ENCODE measurements around the gene WDR31. TPM values are rescaled to one million over a fixed set of nuclear protein-coding genes. Genes with fewer than 3 reads are reported as not detected.

The WDR31 gene
- total RNA-seq, 1 experiment from 2014 or later = 0.24 TPM

DNA sequence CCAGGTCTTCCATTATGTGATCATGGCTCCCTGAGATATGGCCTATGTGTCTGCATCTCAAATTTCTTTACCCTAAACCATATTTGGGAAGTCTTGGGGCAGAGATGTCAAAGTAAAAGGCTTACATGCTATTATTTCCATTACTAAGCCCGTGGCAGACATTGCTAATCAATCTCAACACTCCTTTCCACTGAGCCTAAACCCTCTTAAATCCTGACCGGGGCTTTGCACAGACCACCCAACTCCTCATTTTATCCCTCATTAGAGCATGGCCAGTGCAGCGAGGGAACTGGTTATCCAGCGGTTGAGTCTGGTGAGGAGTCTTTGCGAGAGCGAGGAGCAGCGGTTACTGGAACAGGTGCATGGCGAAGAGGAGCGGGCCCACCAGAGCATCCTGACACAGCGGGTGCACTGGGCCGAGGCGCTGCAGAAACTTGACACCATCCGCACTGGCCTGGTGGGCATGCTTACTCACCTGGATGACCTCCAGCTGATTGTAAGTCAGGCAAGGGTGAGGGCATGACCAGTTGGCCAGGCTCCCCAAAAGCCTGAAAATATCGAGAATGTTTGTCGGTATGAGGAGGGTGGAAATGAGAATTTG is 20.3 kb upstream of the WDR31 start:
- no peak for DNase-seq (ENCODE audit: low read depth in 1 of 2, low spot score in 2 of 2)

DNA sequence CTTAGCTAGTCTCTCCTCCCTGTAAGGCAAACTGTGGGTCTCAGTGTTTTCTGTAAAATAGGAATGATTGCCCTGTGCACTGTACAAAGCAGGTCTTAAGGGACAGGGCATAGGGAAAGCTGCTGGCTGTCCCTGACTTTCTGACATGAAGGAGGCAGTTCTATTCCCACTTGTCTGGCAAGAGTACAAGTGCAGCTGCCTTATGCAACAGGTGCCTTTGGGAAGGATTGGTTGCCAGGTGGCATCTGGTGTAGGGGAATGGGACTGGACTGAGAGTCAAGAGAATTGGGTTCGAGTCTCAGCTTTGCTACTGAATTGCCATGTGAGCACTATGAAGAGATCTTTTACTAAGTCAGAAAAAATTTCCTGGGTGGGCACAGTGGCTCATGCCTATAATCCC is 19.3 kb upstream of the WDR31 start:
- no peak for DNase-seq (ENCODE audit: low read depth in 1 of 2, low spot score in 2 of 2)
- Histone ChIP-seq H3K27ac (no peak overlapping the region), H3K9me3 (replicated peaks) (no peaks in the 10 kb centered on the region), H3K4me3 (no peak overlapping the region), H3K4me1 (replicated peaks) (no peaks in the 10 kb centered on the region), H3K36me3 (no peaks in the 10 kb centered on the region), H3K27me3 (replicated peaks) (peaks cover 9% of the 10 kb centered on the region; the same call in 1 of the 2 replicates)

More for the DNA sequence above, 20.3 kb upstream of the WDR31 start:
- Histone ChIP-seq H3K4me3 (no peak overlapping the region), H3K27me3 (replicated peaks) (0 out of 2 replicates have a peak, but pooled peaks cover 4% of the 10 kb centered on the region), H3K9me3 (replicated peaks) (no peaks in the 10 kb centered on the region), H3K4me1 (replicated peaks) (no peaks in the 10 kb centered on the region), H3K36me3 (no peaks in the 10 kb centered on the region), H3K27ac (no peak overlapping the region)

DNA sequence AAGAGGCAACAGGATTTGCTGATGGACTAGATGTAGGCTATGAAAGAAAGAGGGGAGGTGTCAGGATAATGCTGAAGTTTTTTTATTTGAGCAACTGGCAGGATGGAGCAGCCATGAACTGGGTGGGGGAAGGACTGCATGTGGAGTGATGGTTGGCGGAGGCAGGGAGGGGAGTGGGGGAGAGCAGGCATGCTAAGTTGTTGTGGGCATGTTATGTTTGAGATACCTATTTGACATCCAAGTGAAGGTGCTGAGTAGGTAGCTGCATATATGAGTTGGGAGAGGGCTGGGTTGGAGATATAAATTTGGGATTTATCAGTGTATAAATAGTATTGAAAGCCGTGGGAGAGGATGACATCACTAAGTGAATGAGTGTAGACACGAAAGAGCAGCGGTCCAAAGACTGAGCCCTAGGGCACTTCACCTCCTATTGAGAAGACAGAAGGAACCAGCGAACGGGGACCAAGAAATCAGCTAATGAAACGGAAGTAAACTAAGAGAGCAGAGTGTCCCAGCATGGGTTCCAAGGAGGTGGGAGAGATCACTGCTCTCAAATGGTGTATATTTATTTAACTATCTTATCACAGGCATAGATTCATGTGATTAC is 16.7 kb upstream of the WDR31 start:
- Histone ChIP-seq H3K36me3 (no peaks in the 10 kb centered on the region), H3K9me3 (replicated peaks) (no peaks in the 10 kb centered on the region), H3K27me3 (replicated peaks) (peaks cover 19% of the 10 kb centered on the region), H3K27ac (no peak overlapping the region), H3K4me1 (replicated peaks) (no peaks in the 10 kb centered on the region), H3K4me3 (no peak overlapping the region)
- DNase-seq (ENCODE audit: low read depth in 1 of 2, low spot score in 2 of 2) = no peak

DNA sequence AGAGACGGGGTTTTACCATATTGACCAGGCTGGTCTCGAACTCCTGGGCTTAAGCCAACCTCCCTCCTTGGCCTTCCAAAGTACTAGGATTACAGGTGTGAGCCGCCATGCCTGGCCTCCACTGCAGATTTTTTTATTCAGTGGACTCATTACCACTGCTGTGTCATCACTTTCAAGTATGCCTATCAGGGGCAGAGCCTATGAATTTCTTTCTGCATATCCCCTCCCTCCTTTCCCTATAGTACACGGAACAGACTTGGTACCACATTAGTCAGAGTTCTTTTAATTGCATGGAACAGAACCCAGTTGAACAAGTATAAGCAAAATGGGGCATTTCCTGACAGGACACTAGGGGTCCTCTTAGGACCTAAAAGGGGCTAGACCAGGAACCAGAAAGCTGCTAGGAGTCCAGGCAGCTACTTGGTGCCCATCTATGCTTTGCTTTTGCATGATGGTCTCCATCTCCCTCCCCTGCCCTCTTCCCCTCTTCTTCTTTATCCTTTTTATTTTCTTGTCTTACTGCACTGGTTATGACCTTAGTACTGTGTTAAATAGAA is 15.0 kb upstream of the WDR31 start:
- H3K4me1 ChIP-seq (replicated peaks) = peaks cover under 1% of the 10 kb centered on the region; the same call in 1 of the 2 replicates
- DNase-seq (ENCODE audit: low read depth in 1 of 2, low spot score in 2 of 2) = no peak
- no peaks in the 10 kb centered on the region for H3K36me3 ChIP-seq
- no peak overlapping the region for H3K4me3 ChIP-seq
- no peak overlapping the region for H3K27ac ChIP-seq
- no peaks in the 10 kb centered on the region for H3K9me3 ChIP-seq (replicated peaks)
- H3K27me3 ChIP-seq (replicated peaks) = peaks cover 33% of the 10 kb centered on the region

DNA sequence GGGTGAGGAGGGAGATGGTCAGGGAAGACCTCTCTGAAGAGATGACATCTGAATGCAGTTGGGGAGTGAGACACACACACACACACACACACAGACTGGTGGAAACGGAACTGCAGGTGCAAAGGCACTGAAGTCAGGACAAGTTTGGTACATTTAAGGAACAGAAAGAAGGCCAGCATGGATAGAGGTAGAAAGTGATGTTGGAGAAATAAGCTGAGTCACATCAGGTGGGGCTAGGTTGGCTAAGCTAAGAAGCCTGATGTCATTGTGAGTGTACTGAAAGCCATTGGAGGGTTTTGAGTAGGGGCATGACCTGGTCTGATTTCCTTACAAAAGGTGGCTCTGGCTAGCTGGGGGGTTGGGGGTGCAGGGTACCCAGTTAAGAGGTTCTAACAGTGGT is 12.3 kb upstream of the WDR31 start:
- no peaks in the 10 kb centered on the region for H3K9me3 ChIP-seq (replicated peaks)
- no peak overlapping the region for H3K4me3 ChIP-seq
- no peak overlapping the region for H3K27ac ChIP-seq
- peaks cover 50% of the 10 kb centered on the region for H3K27me3 ChIP-seq (replicated peaks)
- H3K4me1 ChIP-seq (replicated peaks) = peaks cover 8% of the 10 kb centered on the region
- no peaks in the 10 kb centered on the region for H3K36me3 ChIP-seq
- no peak for DNase-seq (ENCODE audit: low read depth in 1 of 2, low spot score in 2 of 2)

DNA sequence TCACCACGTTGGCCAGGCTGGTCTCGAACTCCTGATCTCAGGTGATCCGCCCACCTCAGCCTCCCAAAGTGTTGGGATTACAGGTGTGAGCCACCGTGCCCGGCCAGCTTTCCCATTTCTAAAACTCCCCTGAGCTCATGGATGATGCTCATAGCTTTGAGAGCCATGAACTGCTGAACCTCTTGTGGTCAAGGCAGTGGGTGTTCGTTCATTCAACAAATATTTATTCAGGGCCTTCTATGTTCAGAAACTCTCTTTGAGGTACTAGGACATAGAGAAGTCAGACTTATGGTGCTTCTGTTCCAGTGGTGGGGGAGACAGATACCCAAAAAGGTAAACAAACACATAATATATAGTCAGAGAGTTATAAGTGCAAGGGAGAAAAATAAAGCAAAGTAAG is 11.9 kb upstream of the WDR31 start:
- H3K9me3 ChIP-seq (replicated peaks) = no peaks in the 10 kb centered on the region
- no peak for DNase-seq (ENCODE audit: low read depth in 1 of 2, low spot score in 2 of 2)
- peaks cover 50% of the 10 kb centered on the region for H3K27me3 ChIP-seq (replicated peaks)
- H3K27ac ChIP-seq = no peak overlapping the region
- H3K4me1 ChIP-seq (replicated peaks) = peaks cover 8% of the 10 kb centered on the region
- no peaks in the 10 kb centered on the region for H3K36me3 ChIP-seq
- no peak overlapping the region for H3K4me3 ChIP-seq

DNA sequence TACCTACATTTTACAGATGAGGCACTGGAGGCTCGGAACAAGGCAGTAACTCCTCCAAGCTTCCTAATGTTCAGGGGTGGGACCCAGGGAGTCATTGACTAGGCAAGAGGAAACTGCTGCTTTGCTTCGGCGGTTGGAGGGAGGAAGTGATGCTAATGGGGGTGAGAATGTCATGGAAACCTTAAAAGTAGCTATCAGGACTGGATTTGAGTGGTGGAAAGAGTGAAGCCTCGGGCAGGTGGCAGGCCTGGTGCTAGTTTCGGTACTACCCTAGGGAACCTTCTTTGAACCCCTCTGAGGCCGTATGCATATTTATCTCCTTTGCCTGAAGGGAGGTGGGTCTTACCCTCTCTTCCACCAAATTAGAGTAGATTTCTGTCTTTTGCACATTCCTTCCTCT is 10.9 kb upstream of the WDR31 start:
- DNase-seq (ENCODE audit: low read depth in 1 of 2, low spot score in 2 of 2) = no peak
- Histone ChIP-seq H3K4me3 (no peak overlapping the region), H3K27me3 (replicated peaks) (peaks cover 49% of the 10 kb centered on the region), H3K27ac (no peak overlapping the region), H3K9me3 (replicated peaks) (no peaks in the 10 kb centered on the region), H3K4me1 (replicated peaks) (peaks cover 8% of the 10 kb centered on the region), H3K36me3 (no peaks in the 10 kb centered on the region)

DNA sequence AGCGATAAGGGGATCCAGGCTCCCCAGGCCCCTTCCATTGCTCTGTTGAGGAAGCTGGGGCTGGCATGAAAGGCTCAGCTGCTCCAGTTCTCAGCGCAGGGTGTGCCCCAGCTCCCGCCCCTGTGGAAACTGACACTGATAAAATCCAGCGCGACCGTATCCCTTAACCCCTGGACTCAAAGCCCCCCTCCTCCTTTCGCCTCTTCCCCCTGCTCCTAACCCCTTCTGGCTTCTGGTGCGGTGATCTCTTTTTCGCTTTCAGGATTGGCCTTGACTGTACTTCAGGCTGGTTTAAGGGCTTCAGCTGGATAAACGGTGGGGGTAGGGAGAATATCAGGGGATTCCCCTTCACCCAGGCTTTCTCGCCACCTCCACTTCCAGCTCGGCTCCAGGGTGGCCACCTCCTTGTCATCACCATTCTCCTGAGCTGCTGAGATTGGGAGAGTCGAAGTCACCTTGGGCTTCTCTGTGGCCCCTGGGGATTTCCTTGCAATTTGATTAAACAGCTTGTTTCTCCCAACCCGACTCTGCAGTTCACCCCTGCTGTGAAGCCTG is 10.1 kb upstream of the WDR31 start:
- H3K4me1 ChIP-seq (replicated peaks) = peaks cover 8% of the 10 kb centered on the region
- peaks cover 45% of the 10 kb centered on the region for H3K27me3 ChIP-seq (replicated peaks)
- no peak overlapping the region for H3K4me3 ChIP-seq
- H3K27ac ChIP-seq = no peak overlapping the region
- no peaks in the 10 kb centered on the region for H3K36me3 ChIP-seq
- no peak for DNase-seq (ENCODE audit: low read depth in 1 of 2, low spot score in 2 of 2)
- H3K9me3 ChIP-seq (replicated peaks) = no peaks in the 10 kb centered on the region

DNA sequence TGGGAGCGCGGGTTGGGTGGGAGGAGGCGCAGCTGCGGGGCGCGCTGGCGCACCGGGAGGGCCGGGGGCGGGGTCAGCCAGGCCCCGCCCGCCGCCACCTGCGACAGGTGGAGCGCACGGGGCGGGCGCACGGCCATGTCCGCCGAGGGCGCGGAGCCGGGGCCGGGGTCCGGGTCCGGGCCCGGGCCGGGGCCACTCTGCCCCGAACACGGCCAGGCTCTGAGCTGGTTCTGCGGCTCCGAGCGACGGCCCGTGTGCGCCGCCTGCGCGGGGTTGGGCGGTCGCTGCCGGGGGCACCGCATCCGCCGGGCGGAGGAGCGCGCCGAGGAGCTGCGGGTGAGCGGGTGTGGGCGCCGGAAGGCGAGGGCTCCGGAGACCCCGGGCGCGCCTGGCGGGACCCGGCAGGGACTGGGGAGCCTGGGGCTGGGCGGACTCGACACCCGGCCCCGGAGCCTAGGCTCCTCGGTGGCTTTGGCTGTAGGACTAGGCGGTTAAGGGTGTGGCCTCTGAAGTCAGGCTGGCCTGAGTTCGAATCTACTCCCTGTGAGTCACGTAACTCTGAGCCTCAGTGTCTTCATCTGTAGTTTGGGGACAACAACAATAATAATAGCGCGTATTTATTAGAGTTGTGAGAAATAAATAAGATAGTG is 9.5 kb upstream of the WDR31 start, which contains the start of gene BSPRY:
Gene BSPRY, plus strand, starts transcription at position 97 of the 650 bp plus-strand sequence. Its CDS starts 39 bp downstream, at position 136.
- peaks cover 43% of the 10 kb centered on the region for H3K27me3 ChIP-seq (replicated peaks)
- H3K9me3 ChIP-seq (replicated peaks) = no peaks in the 10 kb centered on the region
- no peak within 1 kb of the TSS for H3K27ac ChIP-seq
- H3K4me1 ChIP-seq (replicated peaks) = peaks cover 8% of the 10 kb centered on the region
- H3K4me3 ChIP-seq = 0 out of 2 replicates have a peak within 1 kb of the TSS, but pooled peaks have one; percentile 8
- no peaks in the 10 kb centered on the region for H3K36me3 ChIP-seq
- no peak for DNase-seq (ENCODE audit: low read depth in 1 of 2, low spot score in 2 of 2)

DNA sequence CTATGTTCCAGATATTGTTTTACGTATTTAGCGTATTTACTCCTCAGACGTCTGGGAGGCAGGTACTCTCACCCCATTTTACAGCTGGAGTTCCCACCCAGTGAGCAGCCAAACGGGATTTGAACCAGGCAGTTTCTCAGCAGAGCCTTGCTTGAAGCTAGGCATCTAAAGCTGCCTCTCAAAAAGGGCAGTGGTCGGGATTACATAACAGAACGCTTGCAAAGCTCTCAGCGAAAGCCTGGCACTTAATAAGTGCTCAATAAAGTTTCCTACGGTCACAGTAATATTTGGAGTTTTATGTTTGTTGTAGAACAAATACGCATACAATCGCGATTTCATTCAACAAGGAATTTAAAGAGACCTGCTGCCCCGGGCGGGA is 9.0 kb upstream of the WDR31 start:
- peaks cover 8% of the 10 kb centered on the region for H3K4me1 ChIP-seq (replicated peaks)
- DNase-seq (ENCODE audit: low read depth in 1 of 2, low spot score in 2 of 2) = no peak
- H3K9me3 ChIP-seq (replicated peaks) = no peaks in the 10 kb centered on the region
- H3K36me3 ChIP-seq = no peaks in the 10 kb centered on the region
- H3K4me3 ChIP-seq = no peak overlapping the region
- no peak overlapping the region for H3K27ac ChIP-seq
- peaks cover 38% of the 10 kb centered on the region for H3K27me3 ChIP-seq (replicated peaks)

DNA sequence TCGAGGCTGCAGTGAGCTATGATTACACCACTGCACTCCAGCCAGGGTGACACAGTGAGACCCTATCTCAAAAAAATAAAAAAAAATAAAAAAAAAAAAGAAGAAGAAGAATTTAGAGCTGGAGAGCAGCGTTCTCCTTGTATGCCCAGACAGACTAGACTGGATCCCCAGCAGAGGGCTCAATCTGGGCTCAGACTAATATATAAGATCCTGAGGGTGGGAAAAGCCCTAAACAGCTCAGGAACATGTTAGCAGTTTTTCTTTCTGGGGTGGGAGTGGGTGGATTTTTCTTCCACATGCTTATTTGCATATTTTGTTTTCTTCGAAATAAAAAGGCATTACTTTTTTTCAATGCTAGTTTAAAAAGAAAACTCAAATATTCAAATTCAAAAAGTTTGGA is 8.4 kb upstream of the WDR31 start:
- H3K4me3 ChIP-seq = no peak overlapping the region
- no peak overlapping the region for H3K27ac ChIP-seq
- H3K9me3 ChIP-seq (replicated peaks) = no peaks in the 10 kb centered on the region
- no peaks in the 10 kb centered on the region for H3K36me3 ChIP-seq
- no peak for DNase-seq (ENCODE audit: low read depth in 1 of 2, low spot score in 2 of 2)
- peaks cover 37% of the 10 kb centered on the region for H3K27me3 ChIP-seq (replicated peaks)
- peaks cover 8% of the 10 kb centered on the region for H3K4me1 ChIP-seq (replicated peaks)

DNA sequence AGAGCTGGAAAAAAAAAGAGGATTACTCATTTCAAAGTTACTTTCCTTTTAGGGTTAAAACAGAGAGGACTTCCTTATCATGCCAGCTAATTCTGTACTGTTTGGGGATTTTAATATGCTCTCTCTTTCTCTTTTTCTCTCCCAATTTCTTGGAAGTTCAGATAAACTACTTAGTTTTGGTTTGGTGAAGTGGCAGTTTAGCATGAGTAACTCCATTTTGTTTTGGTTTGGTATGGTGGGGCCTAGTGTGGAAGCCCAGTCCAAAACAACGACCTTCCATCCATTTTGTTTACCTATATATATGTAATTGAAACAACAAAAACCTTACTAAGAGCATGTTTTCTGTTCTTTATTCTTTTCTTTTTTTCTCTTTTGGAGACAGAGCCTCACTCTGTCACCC is 5.6 kb upstream of the WDR31 start:
- peaks cover 8% of the 10 kb centered on the region for H3K4me1 ChIP-seq (replicated peaks)
- H3K36me3 ChIP-seq = no peaks in the 10 kb centered on the region
- no peak overlapping the region for H3K27ac ChIP-seq
- peaks cover 22% of the 10 kb centered on the region for H3K27me3 ChIP-seq (replicated peaks)
- H3K9me3 ChIP-seq (replicated peaks) = no peaks in the 10 kb centered on the region
- no peak overlapping the region for H3K4me3 ChIP-seq
- no peak for DNase-seq (ENCODE audit: low read depth in 1 of 2, low spot score in 2 of 2)

DNA sequence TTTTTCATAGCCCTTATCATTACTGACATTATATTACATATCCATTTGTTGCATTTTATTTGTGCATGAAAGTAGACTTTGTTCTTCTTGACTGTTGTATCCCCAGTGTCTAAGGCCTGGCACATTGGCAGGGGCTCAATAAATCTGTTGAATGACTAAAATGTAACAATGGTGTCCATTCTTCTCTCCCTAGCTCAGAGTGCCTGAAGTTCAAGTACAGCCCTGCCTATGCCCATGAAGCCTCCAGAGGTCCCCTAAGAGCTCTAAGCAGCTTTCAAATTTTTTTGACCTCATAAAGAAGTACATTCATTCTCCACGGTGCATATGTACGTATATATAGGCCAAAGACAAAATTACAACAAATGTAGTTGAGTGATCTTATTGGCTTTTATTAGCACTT is 5.1 kb upstream of the WDR31 start:
- Histone ChIP-seq H3K4me3 (no peak overlapping the region), H3K4me1 (replicated peaks) (peaks cover 8% of the 10 kb centered on the region), H3K27ac (no peak overlapping the region), H3K9me3 (replicated peaks) (no peaks in the 10 kb centered on the region), H3K27me3 (replicated peaks) (peaks cover 17% of the 10 kb centered on the region), H3K36me3 (no peaks in the 10 kb centered on the region)
- DNase-seq (ENCODE audit: low read depth in 1 of 2, low spot score in 2 of 2) = no peak

DNA sequence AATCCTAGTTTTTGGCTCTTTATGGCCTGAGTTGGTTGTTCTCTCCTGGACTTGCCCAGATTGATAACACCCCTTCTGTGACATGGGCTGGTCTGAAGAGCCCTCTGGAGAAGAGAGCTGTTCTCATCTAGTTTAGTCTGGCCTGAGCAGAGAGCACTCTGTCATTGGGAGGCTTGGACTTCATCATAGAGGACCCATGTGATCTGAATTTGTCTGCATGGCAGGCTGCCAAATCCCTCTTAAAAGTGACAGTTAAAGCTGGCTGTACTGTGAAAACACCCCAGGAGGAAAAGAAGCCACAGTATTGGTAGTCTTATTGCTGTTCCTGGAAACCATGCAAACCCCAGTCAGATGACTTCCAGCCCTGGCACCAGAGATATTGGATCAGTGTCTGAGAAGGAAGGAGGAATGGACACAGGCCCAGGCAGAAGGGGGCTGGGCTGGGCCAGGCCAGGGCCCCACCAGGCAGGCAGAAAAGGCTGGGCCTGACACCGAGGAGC is 3.7 kb upstream of the WDR31 start:
- Histone ChIP-seq H3K27ac (no peak overlapping the region), H3K9me3 (replicated peaks) (no peaks in the 10 kb centered on the region), H3K27me3 (replicated peaks) (peaks cover 3% of the 10 kb centered on the region), H3K4me1 (replicated peaks) (no peaks in the 10 kb centered on the region), H3K36me3 (no peaks in the 10 kb centered on the region), H3K4me3 (no peak overlapping the region)
- DNase-seq (ENCODE audit: low read depth in 1 of 2, low spot score in 2 of 2) = no peak

All from SJSA1 (cell line).